ENCODE results near the gene CBFB. TPM values are rescaled to one million over a fixed set of nuclear protein-coding genes. Genes with fewer than 3 reads are reported as not detected.

Gene CBFB
- total and polyA plus RNA-seq, 2 of the 4 experiments (the other 2 are of a cell fraction), result 44.2 to 48.0 TPM

DNA sequence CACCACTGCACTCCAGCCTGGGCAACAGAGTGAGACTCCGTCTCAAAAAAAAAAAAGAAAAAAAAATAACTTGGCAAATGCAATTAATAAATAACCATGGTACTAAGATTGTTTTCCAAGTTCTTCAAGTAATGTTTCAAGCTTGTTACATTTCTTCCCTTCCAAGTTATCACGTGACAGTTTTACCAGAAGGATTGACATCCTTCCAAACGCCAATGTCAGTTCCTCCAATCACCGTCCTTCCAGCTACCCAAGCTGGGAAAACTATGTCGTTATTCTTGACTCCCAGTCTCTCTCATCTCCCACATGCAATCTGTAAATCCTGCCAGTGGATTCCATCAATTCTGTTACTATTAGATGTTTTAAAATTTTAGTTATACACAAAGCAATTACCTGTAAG lies 76.9 kb downstream of the CBFB start:
- no peak overlapping the region for H3K18ac ChIP-seq (ENCODE audit: low read depth, low read length)
- H3K9ac ChIP-seq (ENCODE audit: low read depth, low read length), result no peak overlapping the region
- H4K8ac ChIP-seq (ENCODE audit: low read depth in 2 of 2, low read length in 2 of 2), result no peak overlapping the region
- no peak overlapping the region for H2AK9ac ChIP-seq (replicated peaks; ENCODE audit: low read depth, low read length, poor library complexity)
- no peak overlapping the region for H4K91ac ChIP-seq (ENCODE audit: insufficient read depth, low read depth, low read length)
- no peaks in the 10 kb centered on the region for H3K27me3 ChIP-seq (ENCODE audit: control insufficient read depth, insufficient read depth, low read length)
- no peak overlapping the region for H2BK20ac ChIP-seq (ENCODE audit: low read depth, low read length)
- H2BK5ac ChIP-seq (ENCODE audit: low read depth, low read length, poor library complexity, severe bottlenecking), result no peak overlapping the region
- WGBS, 2 experiments (ENCODE audit: extremely low coverage in 2 of 2, insufficient read length in 1 of 2), result no CpG with 5 or more reads among the region's 5 CpGs
- no TSS peak for BruUV-seq (replicated peaks)
- H3K27ac ChIP-seq (ENCODE audit: insufficient read depth, low read length), result no peak overlapping the region
- ChIA-PET CTCF (interaction anchor here (0.6 kb wide), 1 partner anchor 64 kb away, joined by 5 read pairs; no protein-coding TSS in a partner anchor), POLR2A (ENCODE audit: unreplicated experiment) (no interaction called here)
- H2AFZ ChIP-seq (replicated peaks; ENCODE audit: low read length, poor library complexity), result no peak overlapping the region
- H3K23ac ChIP-seq (ENCODE audit: low read depth, low read length), result no peak overlapping the region
- H3K56ac ChIP-seq (ENCODE audit: extremely low read depth, insufficient read depth, low read length), result no peak overlapping the region
- no peak overlapping the region for H3K14ac ChIP-seq (replicated peaks; ENCODE audit: low read depth, low read length)
- DNase-seq, result no peak
- in situ Hi-C loops (cut with MboI; ENCODE audit: low sequenced_read_pairs), result no loop called here
- H3K4me2 ChIP-seq (ENCODE audit: low read depth, low read length), result no peak overlapping the region
- H3K4me3 ChIP-seq (ENCODE audit: insufficient read depth, low read depth, low read length), result no peak overlapping the region
- dilution Hi-C loops (cut with HindIII; ENCODE audit: low sequenced_read_pairs, unreplicated experiment), result no loop called here
- H2BK15ac ChIP-seq (ENCODE audit: low read depth, low read length), result no peak overlapping the region
- H3K4me1 ChIP-seq (ENCODE audit: control insufficient read depth, insufficient read depth, low read length), result peaks cover 14% of the 10 kb centered on the region
- intact Hi-C loops (cut with micrococcal nuclease), result no loop called here
- H2BK120ac ChIP-seq (ENCODE audit: low read depth, low read length), result no peak overlapping the region
- H3K79me1 ChIP-seq (ENCODE audit: low read depth in 1 of 2, low read length in 2 of 2), result peaks cover 9 to 16% of the 10 kb centered on the region in 2 experiments
- no peaks in the 10 kb centered on the region for H3K9me3 ChIP-seq (ENCODE audit: control insufficient read depth, insufficient read depth, low read length)
- H3K4ac ChIP-seq (ENCODE audit: low read depth, low read length), result no peak overlapping the region
- peaks cover 10% of the 10 kb centered on the region for H3K9me1 ChIP-seq (ENCODE audit: insufficient read depth, low read length)
- H3K36me3 ChIP-seq (ENCODE audit: control insufficient read depth, insufficient read depth, low read length), result no peaks in the 10 kb centered on the region
- TF ChIP-seq CHD1 (IDR thresholded peaks at IDR 0.05; ENCODE audit: low read depth, low read length), result no peak
- no peak for TF ChIP-seq SMC3 (IDR thresholded peaks at IDR 0.05; ENCODE audit: low read depth, low read length)
- TF ChIP-seq MXI1 (IDR thresholded peaks at IDR 0.05; ENCODE audit: borderline replicate concordance, low read depth, low read length), result no peak
- TF ChIP-seq POLR2A (IDR thresholded peaks at IDR 0.05; ENCODE audit: low read depth, low read length), result no peak
- TF ChIP-seq MAFK (IDR thresholded peaks at IDR 0.05; ENCODE audit: low read depth, low read length), result no peak
- TF ChIP-seq NFE2L2 (IDR thresholded peaks at IDR 0.05; ENCODE audit: low read depth, low read length), result no peak
- TF ChIP-seq RCOR1 (IDR thresholded peaks at IDR 0.05; ENCODE audit: insufficient replicate concordance, low read length), result no peak
- TF ChIP-seq FOS (IDR thresholded peaks at IDR 0.05; ENCODE audit: low read depth, low read length), result no peak
- TF ChIP-seq BHLHE40 (IDR thresholded peaks at IDR 0.05; ENCODE audit: low read depth, low read length), result no peak
- TF ChIP-seq RFX5 (IDR thresholded peaks at IDR 0.05; ENCODE audit: low read depth, low read length), result no peak
- TF ChIP-seq, protein P1, sequence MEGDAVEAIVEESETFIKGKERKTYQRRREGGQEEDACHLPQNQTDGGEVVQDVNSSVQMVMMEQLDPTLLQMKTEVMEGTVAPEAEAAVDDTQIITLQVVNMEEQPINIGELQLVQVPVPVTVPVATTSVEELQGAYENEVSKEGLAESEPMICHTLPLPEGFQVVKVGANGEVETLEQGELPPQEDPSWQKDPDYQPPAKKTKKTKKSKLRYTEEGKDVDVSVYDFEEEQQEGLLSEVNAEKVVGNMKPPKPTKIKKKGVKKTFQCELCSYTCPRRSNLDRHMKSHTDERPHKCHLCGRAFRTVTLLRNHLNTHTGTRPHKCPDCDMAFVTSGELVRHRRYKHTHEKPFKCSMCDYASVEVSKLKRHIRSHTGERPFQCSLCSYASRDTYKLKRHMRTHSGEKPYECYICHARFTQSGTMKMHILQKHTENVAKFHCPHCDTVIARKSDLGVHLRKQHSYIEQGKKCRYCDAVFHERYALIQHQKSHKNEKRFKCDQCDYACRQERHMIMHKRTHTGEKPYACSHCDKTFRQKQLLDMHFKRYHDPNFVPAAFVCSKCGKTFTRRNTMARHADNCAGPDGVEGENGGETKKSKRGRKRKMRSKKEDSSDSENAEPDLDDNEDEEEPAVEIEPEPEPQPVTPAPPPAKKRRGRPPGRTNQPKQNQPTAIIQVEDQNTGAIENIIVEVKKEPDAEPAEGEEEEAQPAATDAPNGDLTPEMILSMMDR (conservative IDR thresholded peaks at IDR 0.05; ENCODE audit: low read depth, low read length), result no peak
- TF ChIP-seq MAZ (IDR thresholded peaks at IDR 0.05; ENCODE audit: borderline replicate concordance, low read depth, low read length), result no peak
- peaks cover 14% of the 10 kb centered on the region for H4K20me1 ChIP-seq (ENCODE audit: insufficient read depth, low read length)
- H2AK5ac ChIP-seq (ENCODE audit: low read depth, low read length), result no peak overlapping the region
- no peak overlapping the region for H4K5ac ChIP-seq (ENCODE audit: low read depth, low read length)
- ATAC-seq (ENCODE audit: low read depth), result no peak

All from IMR-90 (cell line).